ENCODE data around the gene CCDC148.

GRCh38 chr2:158395166-158395565 is 61.4 kb downstream of the CCDC148 start:
- TF ChIP-seq, protein P1, sequence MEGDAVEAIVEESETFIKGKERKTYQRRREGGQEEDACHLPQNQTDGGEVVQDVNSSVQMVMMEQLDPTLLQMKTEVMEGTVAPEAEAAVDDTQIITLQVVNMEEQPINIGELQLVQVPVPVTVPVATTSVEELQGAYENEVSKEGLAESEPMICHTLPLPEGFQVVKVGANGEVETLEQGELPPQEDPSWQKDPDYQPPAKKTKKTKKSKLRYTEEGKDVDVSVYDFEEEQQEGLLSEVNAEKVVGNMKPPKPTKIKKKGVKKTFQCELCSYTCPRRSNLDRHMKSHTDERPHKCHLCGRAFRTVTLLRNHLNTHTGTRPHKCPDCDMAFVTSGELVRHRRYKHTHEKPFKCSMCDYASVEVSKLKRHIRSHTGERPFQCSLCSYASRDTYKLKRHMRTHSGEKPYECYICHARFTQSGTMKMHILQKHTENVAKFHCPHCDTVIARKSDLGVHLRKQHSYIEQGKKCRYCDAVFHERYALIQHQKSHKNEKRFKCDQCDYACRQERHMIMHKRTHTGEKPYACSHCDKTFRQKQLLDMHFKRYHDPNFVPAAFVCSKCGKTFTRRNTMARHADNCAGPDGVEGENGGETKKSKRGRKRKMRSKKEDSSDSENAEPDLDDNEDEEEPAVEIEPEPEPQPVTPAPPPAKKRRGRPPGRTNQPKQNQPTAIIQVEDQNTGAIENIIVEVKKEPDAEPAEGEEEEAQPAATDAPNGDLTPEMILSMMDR (IDR thresholded peaks at IDR 0.05; ENCODE audit: insufficient read depth, low read depth, low read length): no peak
- no peak for TF ChIP-seq EZH2 (IDR thresholded peaks at IDR 0.05; ENCODE audit: insufficient read depth, low read length)
